Uterus (tissue), 2 donors: ENCODE data around the gene AFG1L.

Experiments used
- CTCF ChIP-seq, 4 experiments: fragments of 200-600 bp in 2 of 4; fragments of 450-650 bp in 2 of 4; sonication (generic) in 2 of 4; IDR thresholded peaks; one replicate each; pipeline ENCODE4 v1.5.1; 2016 to 2019; ENCODE audit warnings: antibody characterized with exemption in 4 of 4, mild to moderate bottlenecking in 2 of 4, moderate library complexity in 1 of 4
- POLR2A ChIP-seq, 2 donors: fragments of 450-650 bp; IDR thresholded peaks; one replicate each; pipeline ENCODE4 v1.6.1; 2016; ENCODE audit warnings: antibody characterized with exemption in 2 of 2, mild to moderate bottlenecking in 1 of 2, moderate library complexity in 1 of 2

GRCh38 chr6:108408861-108409260, 114.0 kb downstream of the AFG1L start:
- TF ChIP-seq POLR2A (IDR thresholded peaks at IDR 0.05) (no peak), CTCF (IDR thresholded peaks at IDR 0.05) (no peak)
